Heart right ventricle (tissue), 16 donors: Measurements from ENCODE around the gene FDXACB1. TPM values are rescaled to one million over a fixed set of nuclear protein-coding genes. Genes with fewer than 3 reads are reported as not detected.

Source experiments
- ATAC-seq, 8 donors: fragments of 200-7000 bp; cut with Tn5 transposase; one replicate each; pipeline ENCODE4 v1.9.1; 2020; ENCODE audit warnings: mild to moderate bottlenecking in 8 of 8, moderate library complexity in 8 of 8, moderate number of reproducible peaks in 1 of 8
- DNase-seq, 2 donors: peaks; one replicate each; pipeline ENCODE4 v3.0.0-alpha.2; 2020
- H3K27ac ChIP-seq, 10 donors: fragments of 200-600 bp; sonication (generic) in 2 of 10; one replicate each; pipeline versions ENCODE4 v1.5.0 to v1.8.0; 2020 to 2022; ENCODE audit warnings: mild to moderate bottlenecking in 3 of 10
- H3K27me3 ChIP-seq, 7 donors: fragments of 200-600 bp; one replicate each; pipeline ENCODE4 v1.8.0; 2021 to 2022; ENCODE audit warnings: mild to moderate bottlenecking in 2 of 7
- H3K36me3 ChIP-seq, 9 donors: fragments of 200-600 bp; sonication (generic) in 1 of 9; one replicate each; pipeline versions ENCODE4 v1.5.0 to v1.8.0; 2020 to 2022; ENCODE audit warnings: mild to moderate bottlenecking in 2 of 9
- H3K4me1 ChIP-seq, 9 donors: fragments of 200-600 bp; sonication (generic) in 1 of 9; one replicate each; pipeline versions ENCODE4 v1.5.0 to v1.8.0; 2020 to 2022; ENCODE audit warnings: mild to moderate bottlenecking in 4 of 9
- H3K4me3 ChIP-seq, 10 donors: fragments of 200-600 bp; sonication (generic) in 2 of 10; one replicate each; pipeline versions ENCODE4 v1.5.0 to v1.8.0; 2020 to 2022; ENCODE audit warnings: mild to moderate bottlenecking in 7 of 10, moderate library complexity in 2 of 10
- H3K9me3 ChIP-seq, 11 donors: fragments of 200-600 bp in 10 of 11; sonication (generic) in 2 of 11; one replicate each; pipeline versions ENCODE4 v1.5.0 to v1.8.0; 2013 to 2022; ENCODE audit warnings: mild to moderate bottlenecking in 2 of 11, control low read depth in 1 of 11, moderate library complexity in 1 of 11
- WGBS, 2 donors: extraction: QIAGEN DNeasy Blood & Tissue Kit; methylation state at CpG; one replicate each; pipeline ENCODE4 v1.1.7; 2013; ENCODE audit warnings: inconsistent platforms in 1 of 2; 5-methylcytosine and 5-hydroxymethylcytosine counted together
- intact Hi-C, 10 donors: fragments of 100-400 bp; cut with DNase I; formaldehyde crosslinking; loops; one replicate each; pipeline versions ENCODE4 v1.11.1 to v1.14.2; 2022
- polyA plus RNA-seq, 2 donors: library from polyadenylated mRNA; stranded (reverse); fragments of 200-250 nt; gene quantifications; one replicate each; pipeline ENCODE4 v1.2.3, GENCODE V29; 2013
- total RNA-seq, 10 donors: library from RNA; stranded (reverse); fragmentation: NEBNext Ultra II Directional in 3 of 10; extraction: Animal tissue kit (Norgen Biotek cat#: 25700) in 3 of 10; gene quantifications; one replicate each; pipeline versions ENCODE4 v1.2.1 to v1.2.4, GENCODE V29; 2021 to 2023
- TF ChIP-seq, protein P1 (sequence below), 9 donors: fragments of 200-600 bp; sonication (generic) in 2 of 9; IDR thresholded peaks; one replicate each; pipeline versions ENCODE4 v1.5.0 to v1.8.0; 2021 to 2022; ENCODE audit warnings: antibody characterized with exemption in 9 of 9, mild to moderate bottlenecking in 5 of 9, moderate library complexity in 1 of 9
- donor health status: Arrhythmogenic right ventricular cardiomyopathy.
- donor health status: ischemic (EF 13 %, LVEDD 7.1; RV severe dilation, severe dysfunction).
- donor health status: healthy with polysubstance abuse.
- donor health status: DM: no; HTN: yes; CAD: no.
- donor health status: DM: no; HTN: no; CAD: no.
- donor health status: ischemic (EF 25% LVEDD 6.9; RV normal size, moderate dysfunction).
- donor health status: ischemic (EF 25% LVEDD 5.7; RV mildly dilated, moderate dysfunction).
- donor health status: healthy.
- donor health status: DM: yes; HTN: yes; CAD: no.
- donor health status: Ischemic cardiomyopathy.
- donor health status: ischemic (EF 35%, LVEDD 5.7; RV mildly dilated, moderate dysfunction).
- donor health status: nonischemic (EF 11% LVEDD 7.7; RV severe dilation, severe dysfunction).
- donor health status: DM: yes; HTN: yes; CAD: no.
- donor health status: PGD.
- donor health status: ischemic (EF 29% LVEDD 5.4; RV normal size, mild dysfunction).
- donor health status: nonischemic (EF 23%, LVEDD 6.1; RV moderate dilation, normal function).

Gene FDXACB1
- total and polyA plus RNA-seq, 12 donors: 0.86 to 2.0 (median 1.4) TPM

GRCh38 chr11:111851067-111851466 is 27.9 kb downstream of the FDXACB1 start:
- peaks cover 0 to 100% (median 17%) of the 10 kb centered on the region in 9 donors for H3K36me3 ChIP-seq
- TF ChIP-seq, protein P1, sequence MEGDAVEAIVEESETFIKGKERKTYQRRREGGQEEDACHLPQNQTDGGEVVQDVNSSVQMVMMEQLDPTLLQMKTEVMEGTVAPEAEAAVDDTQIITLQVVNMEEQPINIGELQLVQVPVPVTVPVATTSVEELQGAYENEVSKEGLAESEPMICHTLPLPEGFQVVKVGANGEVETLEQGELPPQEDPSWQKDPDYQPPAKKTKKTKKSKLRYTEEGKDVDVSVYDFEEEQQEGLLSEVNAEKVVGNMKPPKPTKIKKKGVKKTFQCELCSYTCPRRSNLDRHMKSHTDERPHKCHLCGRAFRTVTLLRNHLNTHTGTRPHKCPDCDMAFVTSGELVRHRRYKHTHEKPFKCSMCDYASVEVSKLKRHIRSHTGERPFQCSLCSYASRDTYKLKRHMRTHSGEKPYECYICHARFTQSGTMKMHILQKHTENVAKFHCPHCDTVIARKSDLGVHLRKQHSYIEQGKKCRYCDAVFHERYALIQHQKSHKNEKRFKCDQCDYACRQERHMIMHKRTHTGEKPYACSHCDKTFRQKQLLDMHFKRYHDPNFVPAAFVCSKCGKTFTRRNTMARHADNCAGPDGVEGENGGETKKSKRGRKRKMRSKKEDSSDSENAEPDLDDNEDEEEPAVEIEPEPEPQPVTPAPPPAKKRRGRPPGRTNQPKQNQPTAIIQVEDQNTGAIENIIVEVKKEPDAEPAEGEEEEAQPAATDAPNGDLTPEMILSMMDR (IDR thresholded peaks at IDR 0.05): no peak
- no peaks in the 10 kb centered on the region for H3K27me3 ChIP-seq

GRCh38 chr11:111849631-111850030 is 29.3 kb downstream of the FDXACB1 start:
- TF ChIP-seq, protein P1 (IDR thresholded peaks at IDR 0.05): no peak
- WGBS, 2 donors: 96 to 98% methylated on average over 3 of the region's 3 CpGs
- ATAC-seq (no peak), DNase-seq (no peak)
- no peak overlapping the region for H3K4me3 ChIP-seq
- intact Hi-C loops: loop anchor here in 2 of 10 donors (10.0 kb wide), 3 partner anchors 65 to 395 kb away; no protein-coding TSS in a partner anchor
- H3K36me3 ChIP-seq: peaks cover 0 to 100% (median 19%) of the 10 kb centered on the region in 9 donors
- no peaks in the 10 kb centered on the region for H3K27me3 ChIP-seq
- no peaks in the 10 kb centered on the region for H3K9me3 ChIP-seq
- H3K27ac ChIP-seq: no peak overlapping the region
- H3K4me1 ChIP-seq: peaks cover 0 to 27% (median 11%) of the 10 kb centered on the region in 9 donors

More at GRCh38 chr11:111851067-111851466, 27.9 kb downstream of the FDXACB1 start:
- intact Hi-C loops: no loop called here
- Histone ChIP-seq H3K9me3 (no peaks in the 10 kb centered on the region), H3K4me3 (no peak overlapping the region), H3K4me1 (peaks cover 0 to 14% (median 7%) of the 10 kb centered on the region in 9 donors), H3K27ac (no peak overlapping the region)
- DNase-seq (no peak), ATAC-seq (no peak)
- 95 to 96% methylated on average over 8 of the region's 8 CpGs for WGBS, 2 donors

DNA sequence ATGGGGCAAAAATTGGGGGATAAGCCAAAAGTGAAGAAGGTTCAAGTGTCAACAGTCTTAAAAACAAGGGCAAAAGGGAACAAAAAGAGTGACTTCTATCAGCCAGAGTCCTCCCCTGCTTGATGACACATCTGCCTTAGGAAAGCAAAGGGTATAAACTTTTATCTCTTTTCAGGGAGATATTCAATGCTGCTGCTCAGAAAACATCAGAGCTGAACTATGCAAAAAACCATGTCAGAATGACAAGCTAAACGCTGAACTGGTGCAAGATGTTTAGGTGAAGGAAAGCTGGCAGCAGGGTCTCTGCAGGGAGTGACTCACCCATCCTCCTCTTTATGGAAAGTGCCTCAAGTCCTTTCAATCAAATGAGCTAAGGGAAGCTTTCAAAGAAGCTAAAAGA is 32.3 kb downstream of the FDXACB1 start:
- TF ChIP-seq, protein P1 (IDR thresholded peaks at IDR 0.05): no peak
- ATAC-seq: peak in 4 of 8 donors; percentile 42 to 65 (median 57)
- peaks cover 0 to 27% (median 11%) of the 10 kb centered on the region in 9 donors for H3K4me1 ChIP-seq
- 16 to 22% methylated on average over 1 of the region's 1 CpG for WGBS, 2 donors
- H3K27ac ChIP-seq: peak overlapping the region in 3 of 10 donors; percentile 16 to 51 (median 44)
- intact Hi-C loops: loop anchor here in 2 of 10 donors (10.0 kb wide), 3 partner anchors 62 to 392 kb away; no protein-coding TSS in a partner anchor
- H3K9me3 ChIP-seq: no peaks in the 10 kb centered on the region
- H3K36me3 ChIP-seq: peaks cover 0 to 100% (median 29%) of the 10 kb centered on the region in 9 donors
- DNase-seq: no peak
- no peaks in the 10 kb centered on the region for H3K27me3 ChIP-seq
- no peak overlapping the region for H3K4me3 ChIP-seq

DNA sequence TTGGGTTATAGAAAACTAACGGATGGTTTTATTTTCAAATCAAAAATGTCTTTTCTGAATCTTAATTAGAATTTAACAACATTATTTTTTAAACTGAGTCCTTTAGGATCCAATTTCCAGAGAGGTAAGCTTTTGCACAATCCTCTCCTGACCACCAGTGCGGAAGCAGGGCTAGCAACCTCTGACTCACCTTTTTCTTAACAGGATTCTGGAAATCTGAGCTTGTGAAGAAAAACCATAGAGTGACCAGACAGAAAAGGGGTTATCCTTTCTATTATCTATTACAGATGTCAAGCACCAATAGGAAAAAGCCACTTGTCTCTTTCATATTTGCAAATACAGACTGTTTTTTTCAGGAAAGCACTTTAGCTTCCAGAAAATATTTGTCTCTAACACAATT is 32.9 kb downstream of the FDXACB1 start:
- Histone ChIP-seq H3K27ac (peak overlapping the region in 2 of 10 donors; percentile 16 to 51), H3K9me3 (no peaks in the 10 kb centered on the region), H3K4me1 (peaks cover 0 to 30% (median 11%) of the 10 kb centered on the region in 9 donors), H3K36me3 (peaks cover 0 to 95% (median 25%) of the 10 kb centered on the region in 9 donors), H3K27me3 (no peaks in the 10 kb centered on the region), H3K4me3 (no peak overlapping the region)
- DNase-seq (no peak), ATAC-seq (no peak)
- intact Hi-C loops: loop anchor here in 2 of 10 donors (10.0 kb wide), 3 partner anchors 61 to 391 kb away; no protein-coding TSS in a partner anchor
- TF ChIP-seq, protein P1 (IDR thresholded peaks at IDR 0.05): no peak
- WGBS, 2 donors: 84 to 87% methylated on average over 2 of the region's 2 CpGs
